Islet precursor cell (in vitro differentiated cells): ENCODE data around the gene TENM3.

ENCODE experiments used
- DNase-seq: peaks from one replicate; pipeline ENCODE4 v3.0.0-alpha.2; 2018

TENM3 gene

DNA sequence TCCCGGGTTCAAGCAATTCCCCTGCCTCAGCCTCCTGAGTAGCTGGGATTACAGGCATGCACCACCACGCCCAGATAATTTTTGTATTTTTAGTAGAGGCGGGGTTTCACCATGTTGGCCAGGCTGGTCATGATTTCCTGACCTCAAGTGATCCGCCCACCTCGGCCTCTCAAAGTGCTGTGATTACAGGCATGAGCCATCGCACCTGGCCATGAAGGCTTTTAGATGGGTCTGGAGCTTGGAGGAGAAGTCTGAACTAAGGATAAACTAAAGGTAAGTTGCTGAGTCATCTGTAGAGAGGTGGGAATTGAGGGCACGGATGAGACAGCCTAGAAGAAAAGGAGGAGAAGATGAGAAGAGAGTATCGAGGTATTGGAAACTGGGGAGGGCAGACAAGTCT lies at the start of gene TENM3:
Gene TENM3, plus strand, starts transcription at position 199 of the 400 bp plus-strand sequence. CDS start 80,619 bp downstream, outside the sequence.
- peak; percentile 91 for DNase-seq

DNA sequence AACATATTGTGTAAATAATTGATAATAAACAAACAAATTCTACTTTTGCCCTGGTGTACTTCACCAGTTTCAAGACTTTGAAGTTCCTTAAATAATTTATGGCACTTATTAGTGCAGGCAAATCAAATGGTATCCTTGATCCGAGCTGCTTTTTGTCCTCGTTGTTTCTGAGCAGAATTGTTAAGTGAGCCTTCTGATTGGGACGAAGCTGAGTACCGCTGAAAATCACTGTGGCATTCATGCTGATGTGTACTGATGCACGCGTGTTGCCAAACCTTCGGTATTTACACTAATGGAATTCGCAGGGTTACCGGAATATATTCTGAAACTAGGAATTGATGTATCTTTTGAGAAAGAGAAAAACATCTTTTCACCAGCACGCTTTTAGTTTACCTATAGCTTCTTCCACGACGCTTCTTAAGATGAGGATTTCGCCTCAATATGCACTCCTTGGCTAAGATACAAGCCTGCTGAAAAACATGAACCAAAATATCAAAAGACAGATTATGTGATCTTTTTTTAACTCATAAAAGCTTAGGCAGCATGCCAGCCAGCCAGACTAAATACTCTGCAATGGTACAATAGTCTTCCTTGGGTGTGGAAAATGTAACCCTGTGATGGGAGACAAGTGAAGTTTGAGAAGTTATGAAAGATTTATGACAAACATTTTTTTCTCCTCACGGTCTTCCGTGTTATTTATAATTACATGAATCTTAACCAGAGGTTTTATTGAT lies 48.9 kb upstream of the TENM3 start:
- no peak for DNase-seq

GRCh38 chr4:182197611-182198010 lies 45.6 kb upstream of the TENM3 start:
- no peak for DNase-seq

- DNase-seq = no peak
Measured at GRCh38 chr4:182201871-182202270, 41.3 kb upstream of the TENM3 start.

DNA sequence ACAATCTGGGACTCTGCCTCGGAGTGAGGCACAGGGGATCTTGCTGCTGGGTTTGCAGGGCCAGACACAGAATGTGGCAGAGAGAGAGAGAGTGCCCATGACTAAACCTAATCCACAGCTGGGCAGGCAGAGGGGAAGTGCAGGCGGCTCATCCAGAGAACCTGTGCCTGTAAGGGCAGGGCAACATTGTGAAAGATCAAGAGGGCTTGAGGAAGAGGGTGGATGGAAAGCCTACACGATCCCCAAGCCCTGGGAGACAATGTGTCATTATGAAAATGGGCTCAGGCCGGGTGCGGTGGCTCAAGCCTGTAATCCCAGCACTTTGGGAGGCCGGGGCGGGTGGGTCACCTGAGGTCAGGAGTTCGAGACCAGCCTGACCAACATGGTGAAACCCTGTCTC lies 40.6 kb upstream of the TENM3 start:
- no peak for DNase-seq

DNA sequence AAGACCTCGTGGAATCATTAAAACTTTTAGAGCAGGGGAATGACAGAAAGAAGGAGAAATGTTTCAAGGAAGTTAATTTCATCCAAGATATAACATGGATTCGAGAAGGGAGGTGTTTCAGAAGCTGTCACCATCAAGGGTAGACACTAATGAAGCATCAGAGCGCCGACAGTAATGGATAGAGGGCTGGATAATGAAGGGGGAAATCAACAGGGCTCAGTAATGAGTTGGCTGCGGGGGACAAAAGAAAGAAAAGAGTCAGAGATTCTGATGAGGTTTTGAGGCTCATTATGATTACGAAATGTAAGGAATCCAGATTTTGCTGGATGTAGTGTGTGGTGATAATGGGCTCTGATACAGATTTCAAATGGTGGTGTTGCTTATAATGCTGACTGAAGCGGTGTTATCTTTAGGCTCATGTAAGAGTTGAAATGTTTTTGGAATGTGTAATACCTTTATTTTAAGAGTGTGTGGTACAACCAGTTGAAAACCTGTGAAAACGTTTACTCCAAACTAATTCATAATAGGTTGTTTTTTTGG lies 39.3 kb upstream of the TENM3 start:
- no peak for DNase-seq

- peak; percentile 81 for DNase-seq
Measured at GRCh38 chr4:182205306-182205705, 37.9 kb upstream of the TENM3 start.

GRCh38 chr4:182206266-182206665 lies 36.9 kb upstream of the TENM3 start:
- DNase-seq = peak; percentile 84

DNA sequence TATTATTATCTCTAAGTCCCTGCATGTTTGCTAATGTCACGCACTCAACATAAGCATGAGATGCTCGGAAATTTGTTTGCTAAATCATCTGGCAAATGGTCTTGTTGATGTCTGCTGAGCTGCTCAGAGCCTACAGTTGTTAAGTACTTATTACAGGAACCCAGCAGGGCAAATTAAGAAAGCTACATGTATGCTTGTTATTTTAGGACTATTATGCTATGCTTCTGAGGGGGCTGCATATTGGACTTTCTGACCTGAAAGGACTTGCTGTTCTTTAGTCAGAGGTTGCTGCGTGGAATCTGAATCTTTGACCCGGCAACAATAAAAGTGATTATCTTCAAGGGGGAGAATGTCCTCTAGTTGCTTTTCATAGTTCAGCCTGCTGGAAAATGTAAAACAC lies 36.3 kb upstream of the TENM3 start:
- DNase-seq = no peak

- DNase-seq = no peak
Measured at GRCh38 chr4:182207830-182208396, 35.3 kb upstream of the TENM3 start.

- DNase-seq = no peak
Measured at GRCh38 chr4:182208526-182209050, 34.6 kb upstream of the TENM3 start.

DNA sequence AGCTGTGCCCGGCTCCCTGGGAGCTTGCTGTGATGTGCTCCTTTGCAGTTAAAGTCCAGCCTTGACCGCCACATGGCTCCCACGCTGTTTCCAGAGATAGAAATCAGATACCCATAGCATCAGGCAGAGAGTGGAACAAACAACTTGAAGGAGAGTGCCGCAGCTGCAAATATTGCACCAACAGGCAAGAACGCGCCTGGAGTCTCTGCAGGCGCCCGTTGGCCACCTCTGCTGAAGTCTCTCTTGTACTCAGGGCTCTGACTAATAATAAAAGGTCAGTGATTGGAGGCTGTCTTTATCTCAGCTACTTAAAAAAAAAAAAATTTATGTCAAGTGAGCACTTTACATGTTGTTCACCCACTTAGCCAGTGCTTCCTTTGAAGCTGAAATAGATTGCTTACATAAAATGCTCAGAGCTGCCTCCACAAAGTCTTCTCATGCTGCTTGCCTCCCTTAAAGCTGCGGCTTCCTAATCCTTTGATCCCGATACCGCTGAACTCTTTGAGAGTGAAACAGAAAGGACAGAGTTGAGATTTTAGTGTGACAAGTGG lies 30.9 kb upstream of the TENM3 start:
- peak; percentile 88 for DNase-seq

GRCh38 chr4:182213004-182213403 lies 30.2 kb upstream of the TENM3 start:
- DNase-seq = no peak

GRCh38 chr4:182215148-182215547 lies 28.1 kb upstream of the TENM3 start:
- DNase-seq = no peak

GRCh38 chr4:182216005-182216404 lies 27.2 kb upstream of the TENM3 start:
- no peak for DNase-seq

DNA sequence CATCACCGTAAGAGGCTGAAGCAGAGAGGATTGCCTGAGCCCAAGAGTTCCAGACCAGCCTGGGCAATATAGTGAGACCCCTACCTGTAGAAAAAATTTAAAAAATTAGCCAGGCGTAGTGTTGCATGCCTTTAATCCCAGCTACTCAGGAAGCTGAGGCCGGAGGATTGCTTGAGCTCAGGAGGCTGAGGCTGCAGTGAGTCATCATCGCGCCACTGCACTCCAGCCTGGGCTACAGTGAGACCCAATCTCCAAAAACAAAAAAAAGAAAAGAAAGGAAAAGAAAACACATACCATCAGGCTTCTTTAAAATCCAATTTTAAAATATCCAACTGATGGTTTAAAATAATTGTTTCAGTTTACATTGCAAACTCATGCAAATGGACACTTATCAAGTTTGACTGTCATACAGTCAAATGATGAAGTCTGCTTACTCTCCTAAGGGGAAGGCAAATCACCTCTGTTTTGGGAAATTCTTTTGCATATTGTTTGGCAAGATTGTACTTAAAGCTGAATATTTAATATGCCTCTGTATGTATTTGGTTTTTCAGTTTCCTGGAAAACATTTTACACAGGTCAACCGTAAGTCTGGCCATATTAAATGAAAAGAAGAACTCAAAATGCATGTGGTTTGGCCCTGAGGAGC lies 23.7 kb upstream of the TENM3 start:
- peak; percentile 77 for DNase-seq

DNA sequence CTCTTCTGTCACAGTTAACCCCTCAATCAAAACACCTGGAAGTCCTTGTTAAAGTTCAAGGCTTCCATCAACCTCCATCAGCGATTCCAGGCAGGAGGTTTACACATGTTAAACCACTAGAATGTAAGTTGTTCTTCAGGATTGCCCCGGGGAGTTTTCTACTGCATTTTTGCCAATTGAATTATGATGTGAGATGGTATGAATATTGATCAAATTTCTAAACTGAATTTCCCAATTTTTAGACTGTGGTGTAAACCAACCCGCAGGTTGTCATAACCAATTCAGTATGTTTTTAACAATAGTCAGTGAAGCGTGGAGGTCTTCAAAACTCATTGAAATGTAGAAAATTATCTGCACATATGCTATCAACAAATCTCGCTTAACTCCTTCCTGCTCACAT lies 21.2 kb upstream of the TENM3 start:
- no peak for DNase-seq

GRCh38 chr4:182222766-182223165 lies 20.4 kb upstream of the TENM3 start:
- peak; percentile 77 for DNase-seq

- DNase-seq = no peak
Measured at GRCh38 chr4:182223708-182224107, 19.5 kb upstream of the TENM3 start.

- DNase-seq = no peak
Measured at GRCh38 chr4:182224192-182224850, 18.9 kb upstream of the TENM3 start.

DNA sequence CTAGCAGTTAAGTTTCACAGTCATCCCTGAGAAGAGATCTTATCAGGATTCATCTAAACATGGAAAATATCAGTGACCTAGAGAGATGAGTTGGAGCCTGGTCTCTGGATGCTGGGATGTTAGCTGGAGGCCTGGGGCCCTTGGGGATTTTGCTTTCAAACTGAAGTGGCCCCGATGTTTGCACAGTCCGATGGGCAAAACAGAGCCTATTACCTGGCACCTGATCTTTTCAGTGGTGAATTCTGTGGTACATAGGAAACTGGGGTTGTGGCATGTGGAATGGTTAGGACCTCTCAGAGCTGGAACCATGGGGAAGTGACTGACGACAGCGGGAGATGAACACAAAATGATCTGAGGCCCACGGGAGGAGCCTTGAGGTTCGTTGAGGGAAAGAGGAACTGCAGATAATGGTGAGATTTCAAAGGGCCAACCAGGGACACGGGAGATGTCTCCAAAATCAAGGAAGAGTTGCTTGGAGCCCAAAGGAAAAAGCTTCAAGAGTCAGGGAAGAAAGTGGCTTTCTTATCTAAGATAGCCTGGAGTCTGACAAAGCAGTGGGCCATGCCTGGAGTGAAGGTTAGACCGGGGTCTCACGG lies 17.8 kb upstream of the TENM3 start:
- DNase-seq = no peak

DNA sequence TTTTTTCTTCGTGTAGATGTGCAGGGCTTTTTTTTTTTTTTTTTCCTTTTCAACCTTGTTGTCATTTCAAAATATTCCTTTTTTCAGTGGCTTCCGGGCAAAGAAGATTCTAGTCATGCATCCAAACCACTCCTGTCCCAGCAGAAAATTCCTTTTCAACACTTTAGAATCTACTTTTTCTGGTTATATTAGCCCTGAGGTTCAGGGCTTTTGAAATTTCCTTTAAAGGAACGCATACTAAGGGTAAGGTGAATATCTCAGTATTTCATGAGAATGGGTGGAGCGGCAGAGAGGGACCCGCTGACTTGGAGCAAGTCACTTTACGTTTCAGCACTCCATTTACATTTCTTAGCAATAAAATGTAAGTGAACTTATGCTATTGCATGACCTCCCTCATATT lies 15.6 kb upstream of the TENM3 start:
- DNase-seq = no peak
